ENCODE measurements around the gene NHS.
A peak's percentile ranks its signal among the peaks of the same experiment; 100 is the strongest.
"Not testable (repeated sequence)": the region's sequence is repeated elsewhere in the genome, so short reads cannot be mapped to it uniquely, and the experiment has no call there.

The NHS gene

DNA sequence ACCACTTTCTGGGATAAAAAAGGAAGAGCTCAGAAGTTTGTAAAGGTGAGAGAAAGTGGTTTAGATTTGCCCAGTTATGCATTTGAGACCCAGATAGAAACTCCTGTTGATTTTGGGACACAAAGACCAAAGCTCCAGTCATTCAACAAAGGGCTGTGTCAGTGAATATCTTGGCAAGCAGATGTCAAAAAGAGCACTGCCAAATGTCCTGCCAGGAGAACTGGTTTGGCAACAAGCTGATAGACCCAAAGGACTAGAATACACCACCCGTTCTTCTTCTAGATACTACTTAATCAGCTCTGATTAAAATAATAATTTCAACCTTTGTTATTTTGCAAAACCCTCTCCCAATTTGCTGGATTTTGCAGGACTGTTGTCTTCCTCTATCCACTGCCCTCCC lies 121.4 kb downstream of the NHS start:
- DNase-seq (ENCODE audit: low read depth in 2 of 2) = no peak

DNA sequence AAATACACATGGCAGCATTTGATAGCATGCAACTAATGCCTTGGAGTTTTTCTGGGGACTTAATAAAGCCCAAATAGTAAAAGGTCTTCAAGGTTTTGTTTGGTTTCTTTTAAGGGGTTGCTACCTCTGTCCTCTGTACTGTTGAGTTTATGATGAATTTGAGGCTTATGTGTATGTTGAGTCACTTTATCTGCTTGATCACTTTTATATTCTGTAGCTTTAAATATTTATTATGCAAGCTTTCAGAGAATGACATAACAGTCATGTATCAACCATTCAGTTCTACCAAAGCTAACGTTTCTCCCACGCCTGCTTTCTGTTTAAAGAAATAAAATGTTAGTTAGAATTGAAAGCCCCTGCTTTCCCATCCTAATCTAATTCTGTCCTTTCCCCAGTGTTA lies 122.2 kb downstream of the NHS start:
- DNase-seq (ENCODE audit: low read depth in 2 of 2) = no peak

DNA sequence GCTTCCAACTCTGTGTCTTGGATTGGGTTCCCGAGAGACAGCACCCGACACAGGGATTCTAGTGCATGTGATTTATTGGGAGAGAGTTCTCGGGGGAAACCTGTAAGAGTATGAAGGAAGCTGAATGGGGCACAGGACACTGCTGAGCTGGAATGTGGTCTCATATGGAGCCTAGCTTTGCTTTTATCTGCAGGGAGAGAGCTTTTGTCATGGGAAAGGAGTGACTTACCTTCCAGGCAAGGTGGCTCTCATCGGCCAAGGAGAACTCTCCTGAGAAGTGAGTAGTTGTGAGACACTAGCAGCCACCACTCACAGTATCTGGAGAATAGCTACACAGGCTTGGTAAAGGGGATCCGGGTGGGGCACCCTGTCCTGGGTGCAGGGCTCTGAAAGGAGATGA lies 124.5 kb downstream of the NHS start:
- DNase-seq (ENCODE audit: low read depth in 2 of 2) = no peak

DNA sequence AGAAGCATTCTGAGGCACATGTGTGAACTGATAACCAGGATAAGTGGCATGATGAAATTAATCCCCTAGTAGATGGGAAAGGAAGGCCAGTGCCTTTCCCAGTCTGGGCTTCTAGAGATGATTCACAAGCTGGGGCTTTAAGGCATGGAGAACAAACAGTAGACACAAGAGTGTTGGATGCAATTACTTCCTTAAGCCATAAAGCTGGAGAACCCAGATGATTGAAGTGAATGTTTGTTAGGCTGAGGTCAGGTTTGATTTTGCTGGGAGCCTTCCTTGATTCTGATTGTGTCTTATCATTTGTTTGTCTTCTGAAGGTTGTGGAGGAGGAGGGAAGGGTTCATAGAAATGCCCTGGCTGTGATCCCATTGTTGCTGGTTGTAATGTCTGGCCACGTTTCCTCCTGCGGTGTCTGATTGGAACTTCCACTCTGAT lies 125.2 kb downstream of the NHS start:
- DNase-seq (ENCODE audit: low read depth in 2 of 2) = no peak

DNA sequence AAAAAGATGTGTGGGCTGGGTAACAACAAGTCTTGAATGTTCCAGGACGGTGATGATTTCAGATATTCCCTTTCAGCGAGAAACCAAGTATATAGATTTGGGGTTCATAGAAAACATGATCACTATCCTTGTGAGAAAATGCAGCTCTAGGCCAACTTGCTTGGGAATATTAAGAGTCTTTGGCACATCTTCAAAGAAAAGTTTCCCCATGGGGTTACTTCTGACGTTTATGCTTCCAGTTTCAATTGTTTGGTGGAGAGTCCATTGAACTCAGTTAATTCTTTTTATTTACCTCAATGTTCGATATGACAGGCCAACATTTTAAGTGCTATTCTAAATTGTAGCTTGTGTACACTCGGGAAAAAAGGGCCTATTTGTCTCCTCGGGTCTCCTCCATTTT lies 126.7 kb downstream of the NHS start:
- DNase-seq (ENCODE audit: low read depth in 2 of 2) = no peak

DNA sequence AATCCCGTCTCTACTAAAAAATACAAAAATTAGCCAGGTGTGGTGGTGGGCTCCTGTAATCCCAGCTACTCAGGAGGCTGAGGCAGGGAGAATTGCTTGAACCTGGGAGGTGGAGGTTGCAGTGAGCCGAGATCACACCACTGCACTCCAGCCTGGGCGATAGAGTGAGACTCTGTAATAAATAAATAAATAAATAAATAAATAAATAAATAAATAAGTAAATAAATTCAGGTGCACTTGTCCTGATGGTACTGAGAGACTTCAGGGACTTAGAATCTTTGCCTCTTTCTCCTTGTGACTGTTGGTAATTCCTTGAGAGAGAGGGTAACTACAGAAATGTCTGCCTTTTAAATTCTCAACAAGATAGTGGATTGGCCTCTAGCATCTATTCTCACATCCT lies 131.4 kb downstream of the NHS start:
- DNase-seq (ENCODE audit: low read depth in 2 of 2) = not testable (repeated sequence)

DNA sequence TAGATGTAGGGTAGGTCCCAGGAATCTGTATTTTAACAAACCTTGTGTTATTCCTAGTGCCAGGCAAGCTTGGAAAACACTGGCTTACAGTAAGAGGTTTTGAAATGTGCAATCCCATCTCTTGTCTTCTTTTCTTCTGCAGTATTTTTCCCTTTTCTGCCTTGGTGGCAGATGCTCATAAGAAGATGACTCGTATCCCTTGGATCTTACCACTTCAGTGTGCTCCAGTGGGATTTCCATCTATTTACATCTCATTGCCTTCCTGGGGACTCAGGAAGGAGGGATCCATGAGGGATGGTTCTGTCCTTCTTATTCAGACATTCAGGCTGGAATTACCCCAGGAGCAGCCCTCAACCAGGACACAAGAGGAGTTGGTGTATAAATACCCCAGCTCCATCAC lies 136.6 kb downstream of the NHS start:
- DNase-seq (ENCODE audit: low read depth in 2 of 2) = no peak

DNA sequence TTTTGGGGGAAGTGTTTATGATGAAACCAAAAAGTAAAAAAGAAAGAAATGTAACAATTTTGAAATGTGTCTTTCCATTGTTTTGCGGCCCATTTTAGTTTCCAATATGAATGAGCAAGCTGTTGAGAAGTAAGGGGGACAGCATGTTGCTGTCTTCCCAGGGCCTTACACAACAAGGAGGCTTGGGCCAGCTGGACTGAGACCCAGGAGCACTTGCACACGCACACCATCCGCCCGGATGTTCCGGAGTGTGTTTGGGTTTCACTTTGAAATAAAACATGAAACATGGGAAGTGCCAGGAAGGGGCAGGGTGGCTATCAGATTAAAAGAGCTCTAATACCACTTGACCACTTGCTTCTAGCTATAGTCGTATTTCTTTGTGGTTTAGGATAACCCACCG lies 144.4 kb downstream of the NHS start:
- no peak for DNase-seq (ENCODE audit: low read depth in 2 of 2)

DNA sequence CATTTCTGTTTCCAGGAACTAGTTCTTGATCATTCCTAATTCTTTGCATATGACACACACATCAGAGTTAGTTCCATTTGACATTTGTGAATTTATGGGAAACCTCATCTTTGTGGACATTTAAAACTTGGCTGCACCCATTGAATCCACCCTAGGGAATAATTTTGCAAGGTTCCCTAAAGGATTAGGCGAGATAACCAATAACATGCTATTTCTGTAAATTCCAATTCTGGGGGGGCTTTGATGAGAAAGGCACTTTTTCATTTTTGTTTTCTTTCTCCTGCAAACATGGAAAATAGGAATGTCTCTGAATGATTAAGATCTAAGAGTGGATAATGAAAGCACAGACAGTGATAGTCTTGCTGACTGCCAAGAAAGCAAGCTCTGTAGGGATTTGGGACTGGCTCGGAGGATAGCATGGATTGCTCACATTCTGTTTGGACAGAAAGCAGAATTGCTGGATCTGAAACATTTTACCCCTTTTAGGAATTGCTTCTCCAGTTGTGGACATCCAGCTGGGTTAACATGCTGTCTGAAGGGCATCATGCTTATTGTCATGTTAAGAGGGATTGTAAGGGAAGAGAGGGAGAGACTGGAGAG lies 145.1 kb downstream of the NHS start:
- no peak for DNase-seq (ENCODE audit: low read depth in 2 of 2)

DNA sequence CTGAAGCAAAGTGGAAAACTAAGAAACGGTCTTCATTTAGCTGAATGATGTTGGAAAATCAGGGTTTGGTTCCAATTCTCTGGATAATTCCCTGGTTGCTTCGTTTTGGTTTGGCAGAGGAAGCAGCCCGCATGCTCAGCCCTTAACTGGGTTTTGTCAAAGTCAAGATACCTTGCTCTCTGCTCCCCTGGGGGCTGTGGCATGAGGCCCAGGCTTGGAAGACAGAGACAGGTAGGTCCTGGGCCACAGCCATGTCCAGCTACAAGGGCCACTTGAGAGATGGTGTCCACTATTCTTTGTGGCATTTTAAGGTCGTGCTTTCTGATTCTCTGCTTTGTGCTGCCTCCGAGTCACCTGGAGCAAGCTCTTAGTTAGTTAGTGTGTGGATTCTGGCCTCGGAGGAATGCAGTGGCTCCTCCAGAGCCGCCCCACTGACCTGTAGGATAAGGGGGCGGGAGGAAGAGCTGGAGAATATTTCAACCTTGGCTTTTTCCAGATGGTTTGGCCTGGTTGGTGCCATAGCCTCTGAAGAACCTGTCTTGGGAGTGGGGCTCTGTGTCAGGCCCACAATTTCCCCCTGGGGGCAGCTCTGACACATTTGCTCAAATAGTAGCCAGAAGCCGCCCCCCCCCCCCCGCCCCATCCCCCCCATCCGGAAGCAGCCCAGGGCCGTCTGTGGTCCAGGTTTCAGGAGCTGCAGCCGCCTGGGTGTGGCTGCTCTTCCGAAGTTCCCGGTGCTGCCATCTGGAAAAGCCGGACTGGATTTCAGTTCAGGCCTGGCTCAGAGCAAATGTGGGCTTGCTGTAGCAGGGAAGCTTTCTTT lies 147.1 kb downstream of the NHS start:
- no peak for DNase-seq (ENCODE audit: low read depth in 2 of 2)

DNA sequence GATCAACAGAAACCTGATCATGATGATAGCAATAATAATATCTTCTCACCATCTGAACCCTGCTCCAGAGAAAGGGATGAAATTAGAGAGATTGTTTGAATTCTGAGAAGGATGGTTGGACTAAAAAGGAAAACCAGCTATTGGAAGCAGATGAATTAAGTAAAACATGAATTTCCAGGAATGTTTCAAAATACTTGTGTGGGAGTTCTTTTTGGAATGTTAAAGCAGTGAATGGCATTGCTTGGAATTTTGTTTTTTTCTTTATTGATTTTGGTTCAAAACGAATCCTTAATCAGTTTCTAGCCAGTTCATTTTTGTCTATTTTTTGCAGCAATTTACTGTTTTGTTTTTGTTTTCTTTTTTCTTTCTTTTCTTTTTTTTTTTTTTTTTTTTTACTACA lies 150.3 kb downstream of the NHS start:
- no peak for DNase-seq (ENCODE audit: low read depth in 2 of 2)

DNA sequence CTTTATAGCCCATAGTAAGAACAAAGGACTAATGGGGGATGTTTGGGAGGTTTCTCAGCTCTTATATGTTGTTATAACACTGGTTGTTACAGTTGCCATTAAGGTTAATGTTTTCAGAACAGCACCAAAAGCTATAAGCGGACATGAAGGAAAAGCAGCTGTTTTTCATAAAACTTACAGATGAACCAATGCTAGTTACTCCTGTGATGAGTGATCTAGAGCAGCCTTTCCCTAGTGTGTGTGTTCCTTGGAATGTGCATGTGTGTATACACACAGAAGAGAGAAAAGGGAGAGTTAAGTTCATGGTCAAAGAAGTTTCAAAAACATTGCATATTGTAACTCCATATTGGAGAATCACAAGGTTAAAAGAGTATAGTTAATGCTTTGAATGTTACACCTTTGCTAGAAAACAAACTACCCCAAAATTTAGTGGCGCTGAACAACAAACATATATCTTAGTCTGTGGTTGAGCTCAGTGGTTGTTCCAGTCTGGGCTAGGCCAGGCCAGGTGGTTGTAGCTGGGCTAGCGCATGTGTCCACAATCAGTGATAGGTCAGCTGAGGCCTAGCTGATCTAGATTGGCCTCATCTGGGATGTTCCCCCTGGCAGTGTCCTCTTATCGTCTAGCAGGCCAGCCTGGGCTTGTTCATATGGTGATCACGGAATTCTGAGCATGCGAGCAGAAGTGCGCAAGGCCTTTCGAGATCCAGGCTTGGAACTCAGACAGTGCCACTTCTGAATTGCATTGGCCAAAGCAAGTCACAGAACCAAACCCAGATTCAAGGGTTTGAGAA lies 151.0 kb downstream of the NHS start:
- no peak for DNase-seq (ENCODE audit: low read depth in 2 of 2)

DNA sequence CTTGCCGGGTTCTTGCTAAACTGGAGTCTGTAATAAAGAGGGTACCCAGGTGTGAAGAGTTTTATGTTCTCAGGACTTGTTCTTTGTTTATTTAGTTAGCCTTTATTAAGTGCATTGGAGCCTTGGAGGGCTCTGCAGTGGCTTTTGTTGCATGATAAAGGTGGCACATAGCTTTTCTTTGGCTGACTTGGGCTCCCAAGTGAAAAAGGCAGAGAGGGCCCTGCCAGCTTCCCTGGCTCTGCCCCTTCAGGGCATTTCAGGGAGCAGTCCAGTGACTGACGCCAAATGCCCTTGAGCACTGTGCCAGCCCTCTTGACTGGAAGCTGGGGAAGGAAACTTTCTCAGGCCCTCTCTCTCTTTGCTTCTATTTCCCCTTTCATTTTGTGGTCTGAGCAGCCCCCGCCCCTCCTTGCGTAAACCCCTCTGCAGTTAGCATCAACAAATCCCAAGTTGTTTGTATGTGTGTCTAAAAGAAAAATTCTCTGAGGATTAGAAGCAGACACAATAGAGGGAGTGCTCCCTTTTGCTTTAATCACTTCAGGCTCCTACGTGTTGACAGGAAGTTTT lies 152.2 kb downstream of the NHS start:
- DNase-seq (ENCODE audit: low read depth in 2 of 2) = no peak

DNA sequence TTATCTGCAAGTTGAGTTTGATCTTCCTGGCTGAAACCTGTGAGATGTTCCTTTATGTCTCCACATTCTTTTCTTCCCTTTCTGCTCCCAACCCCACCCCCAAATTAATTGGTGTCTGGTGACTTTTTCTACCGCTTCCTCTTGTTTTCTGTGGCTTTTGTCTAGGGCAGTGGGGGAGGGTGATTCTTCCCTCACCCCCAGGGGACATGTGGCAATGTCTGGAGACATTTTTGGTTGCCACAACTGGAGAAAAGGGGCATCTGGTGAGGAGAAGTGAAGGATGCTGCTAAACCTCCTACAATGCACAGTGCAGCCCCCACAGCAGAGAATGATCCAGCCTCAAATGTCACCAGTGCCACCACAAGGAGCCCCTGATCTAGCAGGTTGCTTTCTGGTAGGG lies 152.9 kb downstream of the NHS start:
- no peak for DNase-seq (ENCODE audit: low read depth in 2 of 2)

DNA sequence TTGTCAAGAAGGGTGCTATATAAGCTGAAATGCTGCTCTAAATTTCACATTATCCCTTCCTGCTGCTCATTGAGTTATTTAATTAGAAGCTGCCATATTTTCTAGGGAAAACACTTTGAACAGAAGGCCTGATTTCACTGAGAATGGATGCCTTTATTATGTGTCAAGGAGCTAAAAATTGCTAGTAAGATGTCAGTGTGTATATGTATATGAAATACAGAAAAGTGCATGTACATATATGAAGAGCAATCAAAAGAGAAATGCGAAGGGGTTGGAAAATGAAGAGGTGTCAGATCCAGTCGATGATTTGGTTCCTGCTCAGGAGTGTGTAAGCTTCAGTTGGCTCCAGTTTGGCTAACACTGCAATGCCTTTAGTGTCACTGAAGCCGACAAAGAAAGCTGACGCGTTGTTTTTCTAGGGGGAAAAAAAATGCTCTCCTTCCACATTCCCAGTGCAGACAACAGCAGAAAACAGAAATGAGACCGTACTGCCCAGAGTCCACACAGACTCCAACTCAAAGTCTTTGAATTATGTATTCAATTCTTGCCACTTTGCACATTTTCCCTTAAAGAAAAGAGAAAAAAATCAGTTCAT lies 154.2 kb downstream of the NHS start:
- DNase-seq (ENCODE audit: low read depth in 2 of 2) = no peak

DNA sequence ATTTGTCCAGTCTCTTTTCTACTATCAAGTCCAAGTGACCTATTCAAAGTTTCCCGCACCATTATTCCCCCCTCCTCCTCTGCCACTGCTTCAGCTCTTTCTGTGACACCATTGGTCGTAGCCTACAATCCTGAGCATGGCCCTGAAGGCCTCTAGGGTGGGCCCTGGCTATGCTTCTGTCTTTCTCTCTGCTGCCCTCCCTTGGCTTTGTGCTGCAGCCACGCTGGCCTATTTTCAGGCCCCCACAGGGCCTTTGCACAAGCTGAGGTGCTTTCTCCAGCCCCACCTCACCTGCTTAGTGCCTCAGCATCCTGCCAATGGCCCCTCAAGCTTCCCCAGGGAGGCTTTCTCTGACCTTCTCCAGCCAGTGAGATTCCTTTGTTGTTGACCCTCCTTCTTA lies 156.5 kb downstream of the NHS start:
- DNase-seq (ENCODE audit: low read depth in 2 of 2) = no peak

DNA sequence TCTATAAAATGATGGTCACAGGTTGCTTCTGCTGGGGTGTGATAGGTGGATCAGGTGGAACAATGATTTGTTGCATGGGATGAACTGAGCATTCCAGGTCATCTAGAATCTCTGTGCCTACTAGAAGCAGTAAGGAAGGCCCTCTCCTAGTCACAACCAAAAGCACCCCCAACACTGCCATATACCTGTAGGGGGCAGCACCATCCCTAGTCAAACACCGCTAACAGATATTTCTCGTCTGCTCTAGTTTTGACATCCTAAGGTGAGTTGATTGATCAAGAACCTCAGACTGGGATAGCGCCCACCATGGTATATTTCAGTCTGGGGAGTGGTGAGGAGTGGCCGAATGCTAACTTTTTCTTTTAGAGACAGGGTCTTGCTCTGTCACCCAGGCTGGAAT lies 160.2 kb downstream of the NHS start:
- DNase-seq (ENCODE audit: low read depth in 2 of 2) = peak; percentile 20 to 23

DNA sequence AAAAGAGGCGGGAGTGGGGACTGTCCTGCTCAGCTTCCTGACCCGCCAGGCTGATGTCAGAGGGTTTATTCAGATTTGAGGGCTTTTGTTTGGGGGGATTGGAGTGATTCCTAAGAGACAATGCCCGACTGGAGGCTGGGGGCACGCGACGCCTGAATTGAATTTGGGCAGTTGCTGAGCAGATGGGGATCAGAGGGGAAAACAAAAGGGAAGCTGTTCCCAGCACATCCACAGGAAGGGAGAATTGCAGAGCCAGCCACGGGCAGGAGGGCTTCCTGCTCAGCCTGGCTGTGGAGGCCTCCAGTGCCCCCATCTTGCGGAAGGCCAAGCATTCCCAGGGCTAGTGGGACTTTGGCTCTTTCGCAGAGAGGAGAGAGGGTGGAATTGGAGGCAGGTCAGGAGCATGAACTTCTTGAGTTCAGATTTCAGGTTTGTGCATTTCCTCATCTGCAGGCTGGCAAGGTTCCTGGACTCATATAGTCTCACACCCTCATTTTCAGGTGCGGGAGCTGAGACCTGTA lies 162.8 kb downstream of the NHS start:
- no peak for DNase-seq (ENCODE audit: low read depth in 2 of 2)

DNA sequence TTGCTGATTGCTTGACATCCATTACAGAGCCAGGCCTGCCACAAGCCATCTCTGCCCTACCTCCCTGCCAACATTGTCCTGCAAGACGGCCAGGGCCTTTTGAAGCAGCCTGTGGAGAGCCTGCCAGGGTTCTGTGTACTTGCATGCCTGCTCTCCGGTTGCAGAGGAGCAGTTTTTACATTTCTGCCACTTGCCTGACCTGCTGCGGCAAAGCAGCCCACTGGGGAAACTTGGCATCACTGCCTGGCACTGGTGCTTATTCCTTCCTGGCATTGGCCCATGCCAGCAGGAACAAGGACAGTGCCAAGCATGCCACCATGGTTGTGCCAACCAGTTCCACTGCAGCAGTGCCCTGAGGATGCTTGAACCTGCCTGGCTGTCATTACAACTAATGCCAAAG lies 167.1 kb downstream of the NHS start:
- no peak for DNase-seq (ENCODE audit: low read depth in 2 of 2)

DNA sequence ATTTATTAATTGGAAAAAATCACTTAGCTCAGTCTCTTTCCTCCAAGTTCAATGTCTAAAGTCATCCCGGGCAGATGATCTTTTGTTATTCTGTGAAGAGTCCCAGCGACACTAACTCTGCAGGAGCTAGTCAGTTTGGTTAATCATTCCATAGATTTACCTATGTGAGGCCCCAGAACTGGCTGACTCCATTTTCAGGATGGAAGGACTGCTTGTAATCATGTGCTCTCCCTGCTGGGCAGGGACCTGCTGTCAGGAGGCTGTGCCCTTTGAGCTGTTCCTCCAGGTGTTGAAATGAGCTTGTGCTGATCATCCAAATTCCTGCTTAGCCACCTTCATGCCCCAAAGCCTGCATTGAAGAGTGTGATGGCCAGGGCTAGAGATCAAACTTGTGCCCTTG lies 169.8 kb downstream of the NHS start:
- DNase-seq (ENCODE audit: low read depth in 2 of 2) = no peak

DNA sequence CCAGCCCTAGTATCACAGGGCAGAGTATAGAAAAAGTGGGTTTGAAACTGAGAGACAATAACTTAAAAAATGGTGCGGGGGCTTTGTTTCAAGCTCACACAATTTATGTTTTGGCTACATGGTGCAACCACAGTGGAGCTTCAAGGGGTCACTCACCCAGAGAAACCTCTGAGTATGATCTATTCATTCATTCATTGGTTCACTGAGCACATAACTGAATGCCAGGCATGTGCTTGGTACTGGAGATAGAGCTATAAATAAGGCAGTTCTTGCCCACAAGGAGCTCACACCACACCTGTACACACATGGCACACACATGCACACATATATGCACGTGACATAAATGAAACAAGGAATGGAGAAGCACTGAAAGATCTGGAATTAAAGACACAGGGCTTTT lies 171.4 kb downstream of the NHS start:
- no peak for DNase-seq (ENCODE audit: low read depth in 2 of 2)

DNA sequence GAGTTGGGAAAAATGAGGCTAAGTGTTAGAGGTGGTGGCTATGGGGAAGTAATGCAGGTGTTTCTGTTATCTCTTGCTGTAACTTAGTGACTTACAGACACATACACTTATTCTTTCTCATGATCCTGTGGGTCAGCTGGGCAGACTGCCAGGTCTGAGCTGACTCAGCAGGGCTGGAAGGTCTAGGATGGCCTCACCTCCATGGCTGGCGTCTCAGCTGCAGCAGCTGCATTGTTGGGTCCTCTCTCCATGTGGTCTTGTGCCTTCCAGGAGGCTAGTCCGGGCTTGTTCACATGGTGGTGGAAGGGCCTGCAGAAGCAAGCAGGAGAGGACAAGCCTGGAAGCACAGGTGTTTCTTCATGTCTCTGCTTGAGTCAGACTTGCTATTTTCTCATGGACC lies 172.7 kb downstream of the NHS start:
- no peak for DNase-seq (ENCODE audit: low read depth in 2 of 2)
